Ectodermal cell (in vitro differentiated cells): ENCODE data around the gene CDH13.

Experiments
- H3K27ac ChIP-seq: 2 replicates; pipeline ENCODE4 v1.7.0; 2013; ENCODE audit warnings: mild to moderate bottlenecking, low read depth, low read length; ENCODE audit not compliant: insufficient read depth, poor library complexity, severe bottlenecking
- H3K27me3 ChIP-seq: 2 replicates; pipeline ENCODE4 v1.7.0; 2013; ENCODE audit warnings: mild to moderate bottlenecking, low read length; ENCODE audit not compliant: insufficient read depth, control insufficient read depth, poor library complexity, severe bottlenecking
- H3K36me3 ChIP-seq: one replicate; pipeline ENCODE4 v1.7.0; 2013; ENCODE audit warnings: low read length; ENCODE audit not compliant: control insufficient read depth, insufficient read depth
- H3K4me1 ChIP-seq: one replicate; pipeline ENCODE4 v1.7.0; 2013; ENCODE audit warnings: low read length; ENCODE audit not compliant: control insufficient read depth, insufficient read depth
- H3K4me3 ChIP-seq: 2 replicates; pipeline ENCODE4 v1.7.0; 2013; ENCODE audit warnings: low read depth, low read length, control low read depth; ENCODE audit not compliant: insufficient read depth
- H3K9me3 ChIP-seq: 2 replicates; pipeline ENCODE4 v1.7.0; 2013; ENCODE audit warnings: mild to moderate bottlenecking, low read length, moderate library complexity; ENCODE audit not compliant: control insufficient read depth
- WGBS, 2 experiments: methylation state at CpG; one replicate each; pipeline ENCODE4 v1.1.7; 2013; ENCODE audit warnings: missing lambda C conversion rate in 2 of 2; 5-methylcytosine and 5-hydroxymethylcytosine counted together

Gene CDH13

DNA sequence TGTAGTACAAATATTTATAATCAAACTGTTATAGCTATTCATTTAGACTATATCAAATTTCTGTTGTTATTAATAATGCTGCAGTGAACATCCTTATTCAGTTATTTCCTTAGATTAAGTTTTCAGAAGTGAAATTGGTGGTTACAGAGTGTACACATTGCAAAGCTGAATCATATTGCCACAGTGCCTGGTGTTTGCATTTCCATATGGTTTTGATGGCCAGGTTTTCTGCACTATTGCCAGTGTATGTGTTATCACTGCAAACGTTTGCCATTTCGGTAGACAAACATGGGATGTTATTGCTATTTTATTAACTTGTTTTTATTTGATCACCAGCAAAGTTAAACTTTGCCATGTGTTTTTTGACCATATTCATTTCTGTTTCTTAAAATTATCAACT is 259.4 kb downstream of the CDH13 start:
- H3K36me3 ChIP-seq = no peaks in the 10 kb centered on the region
- H3K27ac ChIP-seq = no peak overlapping the region
- peaks cover 3% of the 10 kb centered on the region for H3K4me1 ChIP-seq
- no peaks in the 10 kb centered on the region for H3K9me3 ChIP-seq
- WGBS, 2 experiments = 80 to 92% methylated on average over 2 of the region's 2 CpGs
- no peaks in the 10 kb centered on the region for H3K27me3 ChIP-seq
- H3K4me3 ChIP-seq = no peak overlapping the region

DNA sequence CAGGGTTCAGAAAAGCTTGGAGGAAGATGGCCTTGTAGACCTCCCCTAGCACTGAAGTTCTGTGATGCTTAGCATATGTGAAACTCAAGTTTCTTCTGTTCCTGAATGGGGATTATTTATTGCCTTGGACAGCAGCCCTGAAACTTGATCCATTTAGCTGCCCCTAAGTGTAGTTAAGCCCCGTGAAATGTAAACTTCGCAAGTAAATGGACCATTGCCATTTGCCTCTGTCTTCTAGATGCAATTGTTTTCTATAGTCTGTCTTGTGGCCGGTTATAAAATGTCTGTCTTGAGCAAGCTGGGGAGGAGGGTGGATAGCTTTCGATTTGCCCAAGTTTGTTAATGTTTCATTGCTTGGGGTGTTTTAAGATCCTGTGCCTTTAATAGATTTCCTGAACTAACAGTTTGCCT is 261.8 kb downstream of the CDH13 start:
- Histone ChIP-seq H3K27ac (no peak overlapping the region), H3K4me1 (peaks cover 3% of the 10 kb centered on the region), H3K9me3 (no peaks in the 10 kb centered on the region), H3K4me3 (no peak overlapping the region), H3K36me3 (no peaks in the 10 kb centered on the region), H3K27me3 (no peaks in the 10 kb centered on the region)
- 87 to 90% methylated on average over 4 of the region's 4 CpGs for WGBS, 2 experiments

DNA sequence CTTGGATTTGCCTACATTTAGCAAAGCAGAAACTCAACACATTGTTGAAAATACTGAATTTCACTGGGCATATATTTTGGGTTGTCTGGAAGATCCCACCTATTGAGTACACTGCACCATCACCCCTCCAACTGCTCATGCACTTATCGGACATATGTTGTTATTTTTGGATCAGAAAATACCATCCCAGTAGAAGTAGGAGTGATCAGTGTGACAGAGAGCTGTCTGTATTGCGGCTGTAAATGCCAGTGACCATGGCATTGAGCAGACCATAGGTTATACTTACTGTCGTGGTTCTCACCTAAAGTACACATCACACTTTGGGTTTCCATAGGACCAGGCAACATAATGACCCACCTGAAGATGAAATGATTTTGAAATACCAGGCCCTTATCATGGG is 264.7 kb downstream of the CDH13 start:
- no peak overlapping the region for H3K27ac ChIP-seq
- H3K4me1 ChIP-seq = no peaks in the 10 kb centered on the region
- no peaks in the 10 kb centered on the region for H3K27me3 ChIP-seq
- no peak overlapping the region for H3K4me3 ChIP-seq
- no peaks in the 10 kb centered on the region for H3K9me3 ChIP-seq
- no peaks in the 10 kb centered on the region for H3K36me3 ChIP-seq
- WGBS, 2 experiments = 97 to 98% methylated on average over 3 of the region's 3 CpGs

DNA sequence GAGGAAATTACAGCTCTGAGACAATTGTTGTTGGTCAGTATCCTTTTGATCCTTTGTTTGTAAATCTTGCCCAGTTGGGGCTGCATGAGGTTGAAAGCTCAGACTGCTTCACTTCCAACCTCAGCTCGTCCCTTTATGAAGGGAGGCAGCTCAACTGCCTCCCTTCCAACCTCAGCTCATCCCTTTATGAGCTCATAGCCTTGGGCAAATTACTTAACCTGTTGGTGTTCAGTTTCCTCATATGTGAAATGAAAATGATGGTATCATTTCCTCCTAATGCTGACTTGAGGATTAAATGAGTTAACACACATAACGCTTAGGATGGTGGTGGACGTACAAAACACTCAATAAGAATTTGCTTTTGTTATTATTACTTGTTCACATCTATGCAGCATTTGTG is 265.1 kb downstream of the CDH13 start:
- H3K27ac ChIP-seq = no peak overlapping the region
- no peaks in the 10 kb centered on the region for H3K9me3 ChIP-seq
- H3K27me3 ChIP-seq = no peaks in the 10 kb centered on the region
- no peaks in the 10 kb centered on the region for H3K4me1 ChIP-seq
- WGBS, 2 experiments = 93 to 96% methylated on average over 3 of the region's 3 CpGs
- H3K4me3 ChIP-seq = no peak overlapping the region
- H3K36me3 ChIP-seq = no peaks in the 10 kb centered on the region

DNA sequence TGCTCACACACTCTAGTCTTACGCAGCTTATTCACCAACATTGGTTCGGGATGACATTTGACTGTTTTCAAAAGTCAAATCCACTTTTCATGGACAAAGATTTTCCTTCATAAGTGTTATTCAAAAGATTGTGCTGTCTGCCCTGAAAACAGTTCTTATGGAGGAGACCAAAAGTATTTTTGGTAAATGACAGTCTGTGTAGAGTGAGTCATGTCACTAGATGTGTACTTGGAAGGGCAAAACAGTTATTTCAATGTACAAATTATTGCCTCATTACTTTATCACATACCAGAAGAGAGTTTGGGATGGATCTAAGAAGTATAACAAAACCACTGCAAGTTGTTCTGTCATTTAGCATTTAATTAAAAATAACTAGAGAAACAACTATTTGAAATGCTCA is 265.6 kb downstream of the CDH13 start:
- Histone ChIP-seq H3K27me3 (no peaks in the 10 kb centered on the region), H3K36me3 (no peaks in the 10 kb centered on the region), H3K4me1 (no peaks in the 10 kb centered on the region), H3K9me3 (no peaks in the 10 kb centered on the region), H3K4me3 (no peak overlapping the region), H3K27ac (no peak overlapping the region)
- 96 to 100% methylated on average over 2 of the region's 2 CpGs for WGBS, 2 experiments

DNA sequence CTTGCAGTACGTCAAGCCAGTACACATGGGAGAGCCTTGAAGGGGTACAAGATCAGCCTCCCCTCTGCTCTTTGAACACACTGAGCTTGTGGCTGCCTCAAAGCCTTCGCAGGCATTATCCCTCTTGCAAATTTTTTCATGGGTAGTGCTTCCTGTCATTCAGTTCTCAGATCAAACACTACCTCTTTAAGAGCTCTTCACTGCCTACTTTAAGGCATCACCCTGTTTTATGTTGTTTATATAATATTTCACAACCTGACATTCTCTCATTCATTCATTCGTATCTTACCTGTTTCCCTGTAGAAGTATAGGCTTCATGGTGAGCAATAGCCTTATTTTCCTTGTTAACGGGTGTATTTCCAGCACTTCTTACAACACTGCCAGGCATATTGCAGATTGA is 269.1 kb downstream of the CDH13 start:
- Histone ChIP-seq H3K4me1 (no peaks in the 10 kb centered on the region), H3K4me3 (no peak overlapping the region), H3K36me3 (no peaks in the 10 kb centered on the region), H3K27me3 (no peaks in the 10 kb centered on the region), H3K27ac (no peak overlapping the region), H3K9me3 (no peaks in the 10 kb centered on the region)
- WGBS, 2 experiments = 70 to 71% methylated on average over 4 of the region's 4 CpGs

DNA sequence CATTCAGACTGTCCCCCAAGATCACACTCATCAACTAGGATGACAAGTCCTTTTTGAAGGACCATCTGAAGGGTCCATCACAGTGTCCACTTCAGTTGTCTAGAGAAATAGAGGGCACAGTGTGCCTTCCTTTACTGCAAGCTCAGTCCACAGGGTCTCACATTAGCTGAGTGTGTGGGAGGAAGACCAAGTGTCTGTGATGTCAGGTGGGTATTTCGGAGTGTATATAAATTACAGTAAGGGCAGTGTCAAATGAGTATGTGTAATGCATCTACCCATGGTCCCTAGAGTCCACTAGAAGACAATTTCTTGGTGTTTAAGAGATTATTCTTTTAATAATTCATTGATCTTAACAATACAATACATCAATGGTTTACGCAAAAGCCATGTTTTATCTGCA is 272.2 kb downstream of the CDH13 start:
- no peaks in the 10 kb centered on the region for H3K27me3 ChIP-seq
- H3K4me1 ChIP-seq = no peaks in the 10 kb centered on the region
- H3K9me3 ChIP-seq = no peaks in the 10 kb centered on the region
- no peaks in the 10 kb centered on the region for H3K36me3 ChIP-seq
- WGBS, 2 experiments = 82 to 93% methylated on average over 1 to 2 of the region's 2 CpGs
- no peak overlapping the region for H3K27ac ChIP-seq
- no peak overlapping the region for H3K4me3 ChIP-seq

DNA sequence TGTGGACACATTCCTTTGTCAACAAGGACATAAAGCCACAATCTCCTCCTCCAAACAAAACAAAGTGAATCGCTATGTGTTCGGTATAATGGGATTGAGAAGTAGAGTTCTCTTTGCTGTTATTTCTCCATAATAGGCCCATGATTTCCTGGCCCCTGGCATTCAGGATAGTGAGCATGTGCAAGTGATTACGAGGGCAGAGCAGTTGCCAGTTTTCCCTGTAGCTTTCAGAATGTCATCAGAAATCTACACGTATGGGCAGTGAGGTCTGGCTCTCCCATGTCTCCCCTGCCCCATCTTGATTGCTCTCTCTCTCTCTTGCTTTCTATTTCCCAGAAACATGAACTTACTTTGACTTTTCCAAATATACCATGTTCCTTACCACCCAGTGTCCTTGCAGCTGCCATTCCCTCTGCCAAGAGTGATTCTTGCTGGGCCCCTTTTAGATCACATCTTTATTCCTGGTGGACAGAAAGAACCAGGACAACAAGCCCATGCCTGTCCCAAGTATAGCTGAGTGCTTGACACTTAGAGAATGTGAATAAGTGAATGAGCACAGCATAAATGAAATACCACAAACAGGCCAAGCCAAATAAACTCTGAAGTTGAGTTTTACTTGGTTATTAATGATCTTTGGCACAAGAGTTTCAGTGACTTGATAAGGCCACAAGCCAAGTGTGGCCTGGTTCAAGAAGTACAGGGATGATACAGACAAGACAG is 273.1 kb downstream of the CDH13 start:
- Histone ChIP-seq H3K4me3 (no peak overlapping the region), H3K9me3 (no peaks in the 10 kb centered on the region), H3K4me1 (no peaks in the 10 kb centered on the region), H3K27me3 (no peaks in the 10 kb centered on the region), H3K36me3 (no peaks in the 10 kb centered on the region), H3K27ac (no peak overlapping the region)
- WGBS, 2 experiments = 93% methylated on average over 4 of the region's 4 CpGs

DNA sequence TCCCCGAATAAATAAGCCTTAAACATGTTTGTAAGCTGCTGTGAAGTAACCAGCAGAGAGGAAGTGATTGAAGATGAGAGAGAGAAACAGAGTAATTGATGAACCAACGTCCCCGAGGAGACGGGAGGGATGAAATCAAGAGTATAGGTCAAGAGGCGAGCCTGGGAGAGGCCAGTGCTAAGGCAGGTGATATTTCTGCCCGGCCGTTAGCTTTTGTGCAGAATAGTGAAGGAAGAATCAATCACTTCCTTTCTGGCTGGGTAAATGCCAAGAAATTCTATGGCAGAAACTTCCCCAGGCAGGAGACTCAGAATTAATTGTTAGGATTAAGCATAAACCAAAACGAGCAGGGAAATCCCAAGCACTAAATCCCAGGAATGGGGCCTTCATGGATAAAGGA is 273.8 kb downstream of the CDH13 start:
- Histone ChIP-seq H3K4me1 (no peaks in the 10 kb centered on the region), H3K27ac (no peak overlapping the region), H3K27me3 (no peaks in the 10 kb centered on the region), H3K4me3 (no peak overlapping the region), H3K36me3 (no peaks in the 10 kb centered on the region), H3K9me3 (no peaks in the 10 kb centered on the region)
- WGBS, 2 experiments = 90 to 91% methylated on average over 8 of the region's 8 CpGs

DNA sequence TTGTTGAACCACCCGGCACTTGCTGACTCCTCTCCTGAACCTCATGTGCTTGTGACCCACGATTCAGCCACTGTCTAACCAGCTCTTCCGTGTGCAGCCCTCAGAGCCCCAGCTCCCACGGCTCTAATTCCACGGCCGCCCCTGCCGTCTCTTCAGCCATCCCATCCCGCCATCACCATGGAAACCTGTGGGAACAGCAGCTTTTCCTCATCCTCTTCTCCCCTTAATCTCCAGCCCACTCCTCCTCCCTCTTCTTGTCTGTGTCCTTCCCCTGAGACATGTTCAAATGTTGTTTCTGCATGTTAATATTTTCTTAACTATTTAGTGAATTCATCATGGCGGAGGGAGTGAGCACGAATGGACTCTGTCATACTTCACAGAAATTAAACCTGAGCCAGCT is 285.2 kb downstream of the CDH13 start:
- 92% methylated on average over 10 of the region's 10 CpGs for WGBS, 2 experiments
- Histone ChIP-seq H3K4me1 (no peaks in the 10 kb centered on the region), H3K4me3 (no peak overlapping the region), H3K9me3 (no peaks in the 10 kb centered on the region), H3K27ac (no peak overlapping the region), H3K27me3 (no peaks in the 10 kb centered on the region), H3K36me3 (no peaks in the 10 kb centered on the region)
